Central memory CD4-positive, alpha-beta T cell (primary cell): ENCODE measurements around the gene GAGE12E.
"Not testable (repeated sequence)": the region's sequence is repeated elsewhere in the genome, so short reads cannot be mapped to it uniquely, and the experiment has no call there.

Experiments used
- DNase-seq: peaks from one replicate; pipeline ENCODE4 v3.0.0; 2022
- total RNA-seq, 3 experiments: gene quantifications; one replicate each; lab custom pipeline; 2026; lab: John Stamatoyannopoulos, UW

Gene GAGE12E
- total RNA-seq, result 0 reads per million in 3 experiments

GRCh38 chrX:49550989-49551388 is at the start of gene GAGE12E:
GAGE12E (plus strand) TSS chrX:49551289; CDS start chrX:49552444, 1,155 bp downstream.
- not testable (repeated sequence) for DNase-seq

GRCh38 chrX:49531877-49532276 is 19.2 kb upstream of the GAGE12E start, which contains the start of gene GAGE12C:
GAGE12C (plus strand) TSS chrX:49532177; CDS start chrX:49533332, 1,155 bp downstream.
- not testable (repeated sequence) for DNase-seq

GRCh38 chrX:49541433-49541832 is 9.7 kb upstream of the GAGE12E start, which contains the start of gene GAGE12D:
GAGE12D (plus strand) TSS chrX:49541733; CDS start chrX:49542888, 1,155 bp downstream.
- not testable (repeated sequence) for DNase-seq

GRCh38 chrX:49560542-49560941 is 9.5 kb downstream of the GAGE12E start, which contains the start of gene GAGE12F:
GAGE12F (plus strand) TSS chrX:49560842; CDS start chrX:49561997, 1,155 bp downstream.
- not testable (repeated sequence) for DNase-seq

GRCh38 chrX:49568728-49569127 is 17.6 kb downstream of the GAGE12E start:
- not testable (repeated sequence) for DNase-seq

GRCh38 chrX:49569152-49569551 is 18.1 kb downstream of the GAGE12E start:
- DNase-seq, result not testable (repeated sequence)

GRCh38 chrX:49570100-49570499 is 19.0 kb downstream of the GAGE12E start, which contains the start of gene GAGE12G:
GAGE12G (plus strand) TSS chrX:49570400; CDS start chrX:49571555, 1,155 bp downstream.
- not testable (repeated sequence) for DNase-seq

GRCh38 chrX:49579649-49580048 is 28.6 kb downstream of the GAGE12E start, which contains the start of gene GAGE12H:
GAGE12H (plus strand) TSS chrX:49579949; CDS start chrX:49581104, 1,155 bp downstream.
- DNase-seq, result not testable (repeated sequence)

- DNase-seq, result not testable (repeated sequence)
These were observed 38.1 kb downstream of the GAGE12E start, which contains the start of gene GAGE2A for GRCh38 chrX:49589196-49589595. GAGE2A (plus strand) TSS chrX:49589496; CDS start chrX:49590651, 1,155 bp downstream.

- DNase-seq, result not testable (repeated sequence)
These were observed 38.8 kb downstream of the GAGE12E start for GRCh38 chrX:49589769-49590478.

GRCh38 chrX:49590488-49590887 is 39.4 kb downstream of the GAGE12E start:
- not testable (repeated sequence) for DNase-seq

GRCh38 chrX:49598720-49599119 is 47.6 kb downstream of the GAGE12E start, which contains the start of gene GAGE1:
GAGE1 (plus strand) TSS chrX:49599020; CDS start chrX:49600175, 1,155 bp downstream.
- DNase-seq, result not testable (repeated sequence)
